ENCODE measurements around the gene PODN.

- TF ChIP-seq, protein P1, sequence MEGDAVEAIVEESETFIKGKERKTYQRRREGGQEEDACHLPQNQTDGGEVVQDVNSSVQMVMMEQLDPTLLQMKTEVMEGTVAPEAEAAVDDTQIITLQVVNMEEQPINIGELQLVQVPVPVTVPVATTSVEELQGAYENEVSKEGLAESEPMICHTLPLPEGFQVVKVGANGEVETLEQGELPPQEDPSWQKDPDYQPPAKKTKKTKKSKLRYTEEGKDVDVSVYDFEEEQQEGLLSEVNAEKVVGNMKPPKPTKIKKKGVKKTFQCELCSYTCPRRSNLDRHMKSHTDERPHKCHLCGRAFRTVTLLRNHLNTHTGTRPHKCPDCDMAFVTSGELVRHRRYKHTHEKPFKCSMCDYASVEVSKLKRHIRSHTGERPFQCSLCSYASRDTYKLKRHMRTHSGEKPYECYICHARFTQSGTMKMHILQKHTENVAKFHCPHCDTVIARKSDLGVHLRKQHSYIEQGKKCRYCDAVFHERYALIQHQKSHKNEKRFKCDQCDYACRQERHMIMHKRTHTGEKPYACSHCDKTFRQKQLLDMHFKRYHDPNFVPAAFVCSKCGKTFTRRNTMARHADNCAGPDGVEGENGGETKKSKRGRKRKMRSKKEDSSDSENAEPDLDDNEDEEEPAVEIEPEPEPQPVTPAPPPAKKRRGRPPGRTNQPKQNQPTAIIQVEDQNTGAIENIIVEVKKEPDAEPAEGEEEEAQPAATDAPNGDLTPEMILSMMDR (IDR thresholded peaks at IDR 0.05) = no peak
- TF ChIP-seq POLR2A (IDR thresholded peaks at IDR 0.05) = no peak
Observed at GRCh38 chr1:53075206-53075605, 13.2 kb downstream of the PODN start.
